Measurements from ENCODE around the gene MYO7B.

DNA sequence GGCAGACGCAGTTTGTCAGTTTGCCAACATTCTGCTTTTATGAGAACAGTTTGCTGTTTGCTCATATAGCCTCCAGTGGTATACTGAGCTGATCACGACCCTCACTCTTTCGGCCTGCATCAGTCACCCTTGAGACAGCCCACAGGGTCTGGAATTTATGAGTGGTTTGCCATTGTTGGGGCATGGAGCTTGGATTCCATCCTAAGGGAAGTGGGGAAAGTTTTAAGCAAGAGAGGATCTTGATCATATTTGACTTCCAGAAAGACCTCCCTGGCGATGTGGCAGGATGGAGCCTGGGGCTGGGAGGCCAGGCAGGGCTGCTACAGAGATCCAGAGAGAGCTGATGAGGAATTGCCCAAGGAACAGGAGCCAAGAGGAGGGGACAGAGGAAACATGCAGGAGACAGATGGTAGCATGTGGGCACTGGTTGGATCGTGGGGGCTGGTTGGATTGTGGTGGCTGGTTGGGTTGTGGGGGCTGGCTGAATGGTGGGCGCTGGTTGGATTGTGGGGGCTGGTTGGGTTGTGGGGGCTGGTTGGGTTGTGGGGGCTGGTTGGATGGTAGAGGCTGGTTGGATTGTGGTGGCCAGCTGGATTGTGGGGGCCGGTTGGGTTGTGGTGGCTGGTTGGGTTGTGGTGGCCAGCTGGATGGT lies 83.2 kb downstream of the MYO7B start:
- TF ChIP-seq, protein P1, sequence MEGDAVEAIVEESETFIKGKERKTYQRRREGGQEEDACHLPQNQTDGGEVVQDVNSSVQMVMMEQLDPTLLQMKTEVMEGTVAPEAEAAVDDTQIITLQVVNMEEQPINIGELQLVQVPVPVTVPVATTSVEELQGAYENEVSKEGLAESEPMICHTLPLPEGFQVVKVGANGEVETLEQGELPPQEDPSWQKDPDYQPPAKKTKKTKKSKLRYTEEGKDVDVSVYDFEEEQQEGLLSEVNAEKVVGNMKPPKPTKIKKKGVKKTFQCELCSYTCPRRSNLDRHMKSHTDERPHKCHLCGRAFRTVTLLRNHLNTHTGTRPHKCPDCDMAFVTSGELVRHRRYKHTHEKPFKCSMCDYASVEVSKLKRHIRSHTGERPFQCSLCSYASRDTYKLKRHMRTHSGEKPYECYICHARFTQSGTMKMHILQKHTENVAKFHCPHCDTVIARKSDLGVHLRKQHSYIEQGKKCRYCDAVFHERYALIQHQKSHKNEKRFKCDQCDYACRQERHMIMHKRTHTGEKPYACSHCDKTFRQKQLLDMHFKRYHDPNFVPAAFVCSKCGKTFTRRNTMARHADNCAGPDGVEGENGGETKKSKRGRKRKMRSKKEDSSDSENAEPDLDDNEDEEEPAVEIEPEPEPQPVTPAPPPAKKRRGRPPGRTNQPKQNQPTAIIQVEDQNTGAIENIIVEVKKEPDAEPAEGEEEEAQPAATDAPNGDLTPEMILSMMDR (conservative IDR thresholded peaks at IDR 0.05; ENCODE audit: low read length) = no peak
- TF ChIP-seq EZH2phosphoT487 (IDR thresholded peaks at IDR 0.05; ENCODE audit: borderline replicate concordance, low read depth, low read length) = no peak
